ENCODE data around the gene MAB21L1. TPM values are rescaled to one million over a fixed set of nuclear protein-coding genes. Genes with fewer than 3 reads are reported as not detected.

Gene MAB21L1
- total RNA-seq, 1 experiment from 2014 or later, result not detected

DNA sequence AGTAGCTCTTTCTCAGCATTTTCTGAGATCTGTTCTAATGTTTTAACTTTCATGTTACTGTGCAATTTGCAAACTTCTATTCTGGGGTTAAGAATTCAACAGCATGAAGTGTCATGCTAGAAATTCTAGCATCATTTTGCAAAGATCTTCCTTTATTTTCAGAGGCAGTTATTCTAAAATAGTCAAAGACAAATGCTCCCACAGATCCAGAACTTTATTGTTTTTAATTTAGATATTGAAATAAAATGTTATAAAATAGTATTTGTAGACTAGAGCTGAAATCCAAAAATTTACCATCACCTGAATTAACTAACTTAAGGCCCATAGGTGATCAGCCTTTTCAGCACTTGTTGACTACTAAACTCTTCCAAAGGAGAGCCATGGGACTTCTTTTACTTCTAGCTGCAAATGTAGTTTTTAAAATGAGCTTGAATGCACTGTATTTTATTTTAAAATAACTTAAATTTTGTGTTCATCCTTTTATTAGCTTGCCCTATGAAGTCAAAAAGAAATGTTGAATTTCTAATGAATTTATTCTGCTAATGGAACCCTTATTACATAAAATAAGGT is 3.2 kb downstream of the MAB21L1 start:
- Histone ChIP-seq H3T11ph (ENCODE audit: low read length) (no peak overlapping the region), H2BK5ac (ENCODE audit: insufficient read length, low read length) (no peak overlapping the region), H3K23me2 (ENCODE audit: insufficient read length, low read depth, low read length, poor library complexity, severe bottlenecking) (peaks cover 30% of the 10 kb centered on the region), H2AK5ac (ENCODE audit: insufficient read length, low read length) (no peak overlapping the region), H4K91ac (ENCODE audit: insufficient read length, low read depth, low read length) (no peak overlapping the region), H3K79me2 (ENCODE audit: insufficient read depth, low read length) (no peaks in the 10 kb centered on the region), H3K9ac (ENCODE audit: extremely low read depth, insufficient read length, low read length) (no peak overlapping the region), H2BK15ac (ENCODE audit: low read depth, low read length) (no peak overlapping the region), H4K8ac (replicated peaks; ENCODE audit: insufficient read length, low read depth, low read length) (no peak overlapping the region), H3K79me1 (ENCODE audit: insufficient read depth, low read depth, low read length, poor library complexity, severe bottlenecking) (no peaks in the 10 kb centered on the region), H3K4me2 (ENCODE audit: insufficient read depth, insufficient read length, low read length) (no peak overlapping the region), H3K18ac (ENCODE audit: insufficient read length, low read depth, low read length) (no peak overlapping the region), H2BK12ac (ENCODE audit: insufficient read length, low read depth, low read length) (no peak overlapping the region), H2AFZ (ENCODE audit: low read length) (no peak overlapping the region), H4K20me1 (ENCODE audit: control insufficient read depth, insufficient read depth, insufficient read length) (no peaks in the 10 kb centered on the region), H3K4me1 (ENCODE audit: insufficient read depth, low read length) (peaks cover 2% of the 10 kb centered on the region; the same call in 1 of the 2 replicates), H3K9me3 (ENCODE audit: control insufficient read depth, low read depth, low read length) (no peaks in the 10 kb centered on the region), H3K27ac (ENCODE audit: insufficient read length, low read depth, low read length) (no peak overlapping the region), H4K5ac (ENCODE audit: insufficient read length, low read depth, low read length) (no peak overlapping the region), H2BK120ac (ENCODE audit: low read depth, low read length, poor library complexity, severe bottlenecking) (no peak overlapping the region), H3K14ac (ENCODE audit: insufficient read depth, low read length) (no peak overlapping the region), H3K4ac (ENCODE audit: low read depth, low read length) (no peak overlapping the region), H3K56ac (ENCODE audit: insufficient read length, low read depth, low read length) (no peak overlapping the region), H3K23ac (ENCODE audit: insufficient read length, low read depth, low read length) (no peak overlapping the region), H3K27me3 (ENCODE audit: insufficient read depth, low read length) (peaks cover 58% of the 10 kb centered on the region), H2BK20ac (ENCODE audit: low read depth, low read length, poor library complexity, severe bottlenecking) (no peak overlapping the region)
- Mint-ChIP-seq H3K4me1 (peaks cover 54 to 67% of the 10 kb centered on the region in 2 experiments), H3K36me3 (ENCODE audit: insufficient read depth in 1 of 3, low read depth in 3 of 3) (peaks cover 0 to 3% (median 0%) of the 10 kb centered on the region in 3 experiments; a peak in 2 of 7 replicates), H3K4me3 (no peak overlapping the region), H3K27me3 (ENCODE audit: low read depth) (peaks cover 98% of the 10 kb centered on the region), H3K27ac (no peak overlapping the region), H3K9me3 (no peaks in the 10 kb centered on the region; a peak in 1 of 5 replicates)
- TF ChIP-seq, protein P1, sequence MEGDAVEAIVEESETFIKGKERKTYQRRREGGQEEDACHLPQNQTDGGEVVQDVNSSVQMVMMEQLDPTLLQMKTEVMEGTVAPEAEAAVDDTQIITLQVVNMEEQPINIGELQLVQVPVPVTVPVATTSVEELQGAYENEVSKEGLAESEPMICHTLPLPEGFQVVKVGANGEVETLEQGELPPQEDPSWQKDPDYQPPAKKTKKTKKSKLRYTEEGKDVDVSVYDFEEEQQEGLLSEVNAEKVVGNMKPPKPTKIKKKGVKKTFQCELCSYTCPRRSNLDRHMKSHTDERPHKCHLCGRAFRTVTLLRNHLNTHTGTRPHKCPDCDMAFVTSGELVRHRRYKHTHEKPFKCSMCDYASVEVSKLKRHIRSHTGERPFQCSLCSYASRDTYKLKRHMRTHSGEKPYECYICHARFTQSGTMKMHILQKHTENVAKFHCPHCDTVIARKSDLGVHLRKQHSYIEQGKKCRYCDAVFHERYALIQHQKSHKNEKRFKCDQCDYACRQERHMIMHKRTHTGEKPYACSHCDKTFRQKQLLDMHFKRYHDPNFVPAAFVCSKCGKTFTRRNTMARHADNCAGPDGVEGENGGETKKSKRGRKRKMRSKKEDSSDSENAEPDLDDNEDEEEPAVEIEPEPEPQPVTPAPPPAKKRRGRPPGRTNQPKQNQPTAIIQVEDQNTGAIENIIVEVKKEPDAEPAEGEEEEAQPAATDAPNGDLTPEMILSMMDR (conservative IDR thresholded peaks at IDR 0.05), result no peak
- DNase-seq, result no peak

Data from H9 (cell line).